SH-SY5Y (cell line): ENCODE results near the gene CCND3.

Experiments
- GATA2 ChIP-seq: IDR thresholded peaks from 2 replicates; pipeline ENCODE4 v1.6.1; 2011; ENCODE audit warnings: mild to moderate bottlenecking, low read depth, low read length
- GATA3 ChIP-seq: IDR thresholded peaks from 2 replicates; pipeline ENCODE4 v1.6.1; 2011; ENCODE audit warnings: low read depth, mild to moderate bottlenecking, low read length, moderate library complexity

DNA sequence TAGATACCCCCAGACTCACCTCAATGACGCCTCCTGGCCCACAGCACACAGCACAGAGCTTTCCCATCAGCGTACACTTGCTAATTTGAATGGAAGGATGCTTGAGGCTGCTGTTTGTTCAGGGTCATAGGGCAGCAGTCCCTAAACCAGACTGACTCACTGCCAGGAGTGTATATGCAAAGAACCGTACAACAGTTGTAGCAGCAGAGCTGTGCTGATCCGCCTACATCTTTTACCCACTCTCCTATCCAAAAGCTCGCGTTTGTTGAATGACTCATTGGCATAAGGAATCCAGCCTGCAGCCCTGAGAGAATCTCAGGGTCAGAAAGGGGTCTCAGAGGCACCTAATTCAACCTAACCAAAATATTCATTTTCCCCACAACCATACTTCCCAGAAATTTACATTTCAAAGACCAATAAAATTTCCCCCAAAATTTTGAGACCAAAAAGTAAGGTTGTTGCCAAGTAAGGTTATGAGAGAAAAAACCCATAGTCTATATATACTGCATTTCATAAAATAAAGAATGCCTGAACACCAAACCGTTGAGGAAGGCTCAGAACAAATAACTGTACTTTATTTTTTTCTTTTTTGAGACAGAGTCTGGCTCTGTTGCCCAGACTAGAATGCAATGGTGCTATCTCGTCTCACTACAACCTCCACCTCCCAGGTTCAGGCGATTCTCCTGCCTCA is 35.3 kb upstream of the CCND3 start:
- TF ChIP-seq GATA2, result no peak
- no peak for TF ChIP-seq GATA3
